HCT116 (cell line): Measurements from ENCODE around the gene CDH2. TPM values are rescaled to one million over a fixed set of nuclear protein-coding genes. Genes with fewer than 3 reads are reported as not detected.

Experiments used
- ATAC-seq: fragments of 200-7000 bp; cut with Tn5 transposase; 2 replicates; pipeline ENCODE4 v1.9.1; 2020; ENCODE audit warnings: mild to moderate bottlenecking, moderate library complexity
- BruUV-seq: library from RNA; stranded (reverse); fragments of 400-500 nt; replicated peaks from 2 replicates; lab custom pipeline; 2021; lab: Mats Ljungman, UMichigan
- CTCF ChIA-PET: fragments of 300-600 bp; sonication (Branson Sonifier 250); formaldehyde crosslinking; loops from one replicate; lab custom pipeline; 2021; ENCODE audit warnings: antibody characterized with exemption; lab: Charles Lee
- POLR2A ChIA-PET: fragments of 300-600, 350-600 bp; sonication (Branson Sonifier 250); formaldehyde crosslinking; loops from one replicate; lab custom pipeline; 2021; ENCODE audit warnings: antibody characterized with exemption; lab: Charles Lee
- RAD21 ChIA-PET, 2 experiments: fragments of 300-600 bp; sonication (Branson Sonifier 250); formaldehyde crosslinking; loops; one replicate each; lab custom pipeline; 2023; ENCODE audit warnings: low total read pairs in 2 of 2; ENCODE audit not compliant: uncharacterized antibody in 2 of 2, unreplicated experiment in 2 of 2, low non-redundant PET in 1 of 2; lab: Charles Lee
- DNase-seq: peaks from one replicate; pipeline ENCODE4 v3.0.0-alpha.2; 2010; ENCODE audit warnings: low read depth, low spot score
- H2AFZ ChIP-seq: fragments of 200-600 bp; shearing (Covaris generic), sonication (generic); 2 replicates; pipeline ENCODE4 v1.6.1; 2017; ENCODE audit warnings: low read depth, mixed run types, mixed read lengths, antibody characterized with exemption, low read length; ENCODE audit not compliant: poor library complexity, severe bottlenecking
- H3K27ac ChIP-seq: 2 replicates; pipeline ENCODE4 v1.5.1; 2012; ENCODE audit warnings: low read depth, low read length
- H3K27me3 ChIP-seq: fragments of 200-600 bp; sonication (generic); 2 replicates; pipeline ENCODE4 v1.6.1; 2016; ENCODE audit warnings: mixed run types, low read length, mixed read lengths; ENCODE audit not compliant: insufficient read depth
- H3K36me3 ChIP-seq, 2 experiments: fragments of 200-500 bp in 1 of 2; fragments of 200-600 bp in 1 of 2; sonication (Bioruptor generic) in 1 of 2; sonication (generic) in 1 of 2; 2 replicates each; pipeline versions ENCODE4 v1.5.1 to v1.6.1; 2014 to 2016; ENCODE audit warnings: low read length in 2 of 2, inconsistent platforms in 1 of 2, mixed read lengths in 1 of 2, mixed run types in 1 of 2; ENCODE audit not compliant: insufficient read depth in 2 of 2, control insufficient read depth in 1 of 2
- H3K4me1 ChIP-seq, 2 experiments: fragments of 200-600 bp in 1 of 2; sonication (generic) in 1 of 2; 2 replicates each; pipeline versions ENCODE4 v1.5.1 to v1.6.1; 2012 to 2017; ENCODE audit warnings: low read length in 2 of 2, inconsistent platforms in 1 of 2, mild to moderate bottlenecking in 1 of 2, mixed read lengths in 1 of 2, mixed run types in 1 of 2, moderate library complexity in 1 of 2; ENCODE audit not compliant: insufficient read depth in 2 of 2, control insufficient read depth in 1 of 2
- H3K4me2 ChIP-seq: fragments of 200-600 bp; sonication (generic); 2 replicates; pipeline ENCODE4 v1.6.1; 2017; ENCODE audit warnings: mixed run types, low read length, mixed read lengths
- H3K4me3 ChIP-seq, 2 experiments: fragments of 200-600 bp in 1 of 2; sonication (generic) in 1 of 2; replicated peaks in 1 of 2; 2 replicates each; pipeline ENCODE4 v1.5.1; 2011 to 2016; ENCODE audit warnings: low read length in 2 of 2, control low read depth in 1 of 2, low read depth in 1 of 2, mild to moderate bottlenecking in 1 of 2, mixed read lengths in 1 of 2, mixed run types in 1 of 2
- H3K79me2 ChIP-seq: fragments of 200-600 bp; sonication (generic); 2 replicates; pipeline ENCODE4 v1.6.1; 2017; ENCODE audit warnings: mild to moderate bottlenecking, mixed run types, low read length, moderate library complexity, mixed read lengths; ENCODE audit not compliant: insufficient read depth
- H3K9ac ChIP-seq: fragments of 200-600 bp; sonication (generic); 2 replicates; pipeline ENCODE4 v1.6.1; 2016; ENCODE audit warnings: low read length, mixed read lengths
- H3K9me2 ChIP-seq: fragments of 200-600 bp; sonication (generic), shearing (Covaris generic); 2 replicates; pipeline ENCODE4 v1.6.1; 2017; ENCODE audit warnings: mixed run types, mild to moderate bottlenecking, moderate library complexity; ENCODE audit not compliant: insufficient read depth
- H3K9me3 ChIP-seq, 2 experiments: fragments of 200-500 bp in 1 of 2; fragments of 200-600 bp in 1 of 2; sonication (Bioruptor generic) in 1 of 2; sonication (generic) in 1 of 2; 2 replicates each; pipeline ENCODE4 v1.6.1; 2014 to 2017; ENCODE audit warnings: low read length in 2 of 2, mixed read lengths in 2 of 2, inconsistent platforms in 1 of 2, low read depth in 1 of 2, mild to moderate bottlenecking in 1 of 2, mixed run types in 1 of 2, moderate library complexity in 1 of 2; ENCODE audit not compliant: control insufficient read depth in 1 of 2, insufficient read depth in 1 of 2
- H4K20me1 ChIP-seq: fragments of 200-600 bp; sonication (generic), shearing (Covaris generic); 2 replicates; pipeline ENCODE4 v1.6.1; 2017; ENCODE audit warnings: mixed run types, mild to moderate bottlenecking, moderate library complexity; ENCODE audit not compliant: insufficient read depth
- CBX3 ChIP-seq: IDR thresholded peaks from 2 replicates; pipeline ENCODE4 v1.6.1; 2012; ENCODE audit warnings: low read depth
- CEBPB ChIP-seq: IDR thresholded peaks from 2 replicates; pipeline ENCODE4 v1.6.1; 2012; ENCODE audit warnings: low read depth
- CTCF ChIP-seq, 3 experiments: fragments of 200-600 bp in 1 of 3; sonication (generic) in 1 of 3; IDR thresholded peaks in 2 of 3; conservative IDR thresholded peaks in 1 of 3; 2 replicates each; pipeline ENCODE4 v1.5.1; 2012 to 2017; ENCODE audit warnings: low read depth in 2 of 3, low read length in 2 of 3, antibody characterized with exemption in 1 of 3, borderline replicate concordance in 1 of 3, control low read depth in 1 of 3, mild to moderate bottlenecking in 1 of 3, mixed read lengths in 1 of 3, mixed run types in 1 of 3, moderate library complexity in 1 of 3; ENCODE audit not compliant: insufficient read depth in 1 of 3
- ELF1 ChIP-seq: IDR thresholded peaks from 2 replicates; pipeline ENCODE4 v1.6.1; 2012; ENCODE audit warnings: low read depth, borderline replicate concordance
- MAX ChIP-seq: IDR thresholded peaks from 2 replicates; pipeline ENCODE4 v1.6.1; 2012
- POLR2A ChIP-seq: IDR thresholded peaks from 2 replicates; pipeline ENCODE4 v1.7.0; 2011; ENCODE audit warnings: borderline replicate concordance; ENCODE audit not compliant: insufficient read depth, insufficient read length; ENCODE audit errors: extremely low read depth
- POLR2AphosphoS5 ChIP-seq: IDR thresholded peaks from 2 replicates; pipeline ENCODE4 v1.6.1; 2011; ENCODE audit warnings: mild to moderate bottlenecking, low read depth, low read length, moderate library complexity
- RAD21 ChIP-seq: IDR thresholded peaks from 2 replicates; pipeline ENCODE4 v1.6.1; 2012; ENCODE audit warnings: low read depth, mild to moderate bottlenecking
- SP1 ChIP-seq: IDR thresholded peaks from 2 replicates; pipeline ENCODE4 v1.6.1; 2012; ENCODE audit warnings: low read depth
- ZBTB33 ChIP-seq: IDR thresholded peaks from 2 replicates; pipeline ENCODE4 v1.6.1; 2011; ENCODE audit warnings: mild to moderate bottlenecking, low read length, moderate library complexity; ENCODE audit not compliant: insufficient replicate concordance; ENCODE audit errors: extremely low read depth
- ZNF274 ChIP-seq: fragments of 200-500 bp; sonication (Bioruptor generic); IDR thresholded peaks from 2 replicates; pipeline ENCODE4 v1.6.1; 2014; ENCODE audit warnings: mild to moderate bottlenecking, low read depth, low read length, inconsistent platforms
- intact Hi-C: fragments of 100-400 bp; cut with micrococcal nuclease; formaldehyde crosslinking; loops from 2 replicates; pipeline ENCODE4 v1.10.0; 2022
- total RNA-seq: library from RNA; stranded (reverse); gene quantifications from one replicate; pipeline ENCODE4 v1.2.1, GENCODE V29; 2021; ENCODE audit not compliant: unreplicated experiment

Gene CDH2
- total RNA-seq, 1 experiment from 2014 or later = 0.15 TPM

- no peak for ATAC-seq
- no peak for DNase-seq
- POLR2A ChIA-PET = no interaction called here
These were observed 131.6 kb downstream of the CDH2 start for GRCh38 chr18:28045176-28045810.

GRCh38 chr18:28044036-28044435, 132.9 kb downstream of the CDH2 start:
- RAD21 ChIA-PET = no interaction called here
- ATAC-seq = no peak
- H3K4me3 ChIP-seq = no peak overlapping the region
- DNase-seq = no peak
- H3K9me3 ChIP-seq = no peaks in the 10 kb centered on the region
- no peak overlapping the region for H3K9ac ChIP-seq
- H2AFZ ChIP-seq = no peak overlapping the region
- no peak for TF ChIP-seq CTCF (IDR thresholded peaks at IDR 0.05 in 2 of 3, conservative IDR thresholded peaks at IDR 0.05 in 1 of 3; ENCODE audit: borderline replicate concordance in 1 of 3, insufficient read depth in 1 of 3, low read depth in 2 of 3, low read length in 2 of 3)
- no peak for TF ChIP-seq RAD21
- TF ChIP-seq POLR2A = no peak
- no peak for TF ChIP-seq ZBTB33
- TF ChIP-seq, all 23 proteins: peak for 0
- no peaks in the 10 kb centered on the region for H3K4me1 ChIP-seq
- intact Hi-C loops = no loop called here
- H3K27me3 ChIP-seq = no peaks in the 10 kb centered on the region
- no peaks in the 10 kb centered on the region for H4K20me1 ChIP-seq
- no peaks in the 10 kb centered on the region for H3K79me2 ChIP-seq
- no peak overlapping the region for H3K27ac ChIP-seq
- H3K36me3 ChIP-seq = no peaks in the 10 kb centered on the region
- no TSS peak for BruUV-seq
- no peak overlapping the region for H3K4me2 ChIP-seq
- no peaks in the 10 kb centered on the region for H3K9me2 ChIP-seq
- ChIA-PET POLR2A (no interaction called here), CTCF (no interaction called here)

More at GRCh38 chr18:28045176-28045810, 131.6 kb downstream of the CDH2 start:
- H3K9me3 ChIP-seq = no peaks in the 10 kb centered on the region
- H3K9me2 ChIP-seq = no peaks in the 10 kb centered on the region
- no peaks in the 10 kb centered on the region for H3K36me3 ChIP-seq
- BruUV-seq = no TSS peak
- no peak overlapping the region for H3K9ac ChIP-seq
- RAD21 ChIA-PET = no interaction called here
- no peak overlapping the region for H2AFZ ChIP-seq
- no peak for TF ChIP-seq ELF1
- no peak for TF ChIP-seq POLR2A
- TF ChIP-seq CEBPB = no peak
- no peak for TF ChIP-seq MAX
- no peak for TF ChIP-seq CBX3
- no peak for TF ChIP-seq SP1
- no peak for TF ChIP-seq ZNF274
- no peak for TF ChIP-seq POLR2AphosphoS5
- H3K4me1 ChIP-seq = no peaks in the 10 kb centered on the region
- no peaks in the 10 kb centered on the region for H3K27me3 ChIP-seq
- no peaks in the 10 kb centered on the region for H4K20me1 ChIP-seq
- CTCF ChIA-PET = no interaction called here
- H3K79me2 ChIP-seq = no peaks in the 10 kb centered on the region
- no peak overlapping the region for H3K27ac ChIP-seq
- intact Hi-C loops = loop anchor here (5.0 kb wide), 1 partner anchor 397 kb away; no protein-coding TSS in a partner anchor
- H3K4me2 ChIP-seq = no peak overlapping the region
- no peak overlapping the region for H3K4me3 ChIP-seq
